Fibroblast of mammary gland (primary cell): ENCODE results near the gene MRPS6.

Experiments
- DNase-seq: peaks from one replicate; pipeline ENCODE4 v3.0.0-alpha.2; 2010; ENCODE audit warnings: low read depth
- H3K4me3 ChIP-seq: 2 replicates; pipeline ENCODE4 v1.5.1; 2011; ENCODE audit warnings: low read depth, mild to moderate bottlenecking, low read length, moderate library complexity; ENCODE audit not compliant: control insufficient read depth
- CTCF ChIP-seq: conservative IDR thresholded peaks from 2 replicates; pipeline ENCODE4 v1.5.1; 2011; ENCODE audit warnings: low read depth, low read length, inconsistent platforms; ENCODE audit not compliant: control insufficient read depth, insufficient read depth

MRPS6 gene

GRCh38 chr21:34185026-34185750 is 111.8 kb downstream of the MRPS6 start:
- TF ChIP-seq CTCF = no peak
- DNase-seq = no peak

DNA sequence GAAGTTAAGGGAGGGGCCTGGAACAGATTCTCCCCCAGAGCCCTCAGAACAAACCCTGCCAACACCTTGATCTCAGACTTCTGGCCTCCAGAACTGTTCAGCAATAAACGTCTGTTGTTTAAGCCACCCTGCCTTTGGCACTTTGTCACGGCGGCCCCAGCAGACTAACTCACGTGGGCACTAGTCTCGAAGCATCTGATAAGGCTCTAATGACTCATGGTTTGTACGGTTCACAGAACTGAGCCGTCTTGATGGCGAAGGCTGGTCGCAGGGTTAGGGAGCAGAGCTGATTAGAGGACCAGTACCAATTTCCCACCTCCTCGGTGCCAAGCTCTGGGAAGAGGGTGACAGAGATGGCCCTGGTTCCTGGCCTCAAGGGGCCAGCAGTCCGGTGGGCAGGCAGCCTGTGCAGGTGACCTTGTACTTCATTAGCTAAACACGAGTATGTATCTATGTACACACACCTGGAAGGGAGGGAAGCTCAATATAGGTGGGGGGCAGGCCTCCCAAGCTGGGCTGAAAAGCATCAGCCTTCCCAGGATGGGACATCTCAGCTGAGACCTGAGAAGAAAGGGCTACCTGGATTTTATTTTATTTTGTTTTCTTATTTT is 112.8 kb downstream of the MRPS6 start:
- no peak overlapping the region for H3K4me3 ChIP-seq
- TF ChIP-seq CTCF = no peak
- no peak for DNase-seq

More at GRCh38 chr21:34185026-34185750, 111.8 kb downstream of the MRPS6 start:
- H3K4me3 ChIP-seq = no peak overlapping the region

- peak; percentile 90 for DNase-seq
- no peak overlapping the region for H3K4me3 ChIP-seq
- no peak for TF ChIP-seq CTCF
These were observed 114.6 kb downstream of the MRPS6 start for GRCh38 chr21:34187935-34188334.

GRCh38 chr21:34189506-34189905 is 116.1 kb downstream of the MRPS6 start:
- no peak for DNase-seq
- no peak overlapping the region for H3K4me3 ChIP-seq
- no peak for TF ChIP-seq CTCF

- DNase-seq = no peak
- TF ChIP-seq CTCF = no peak
- no peak overlapping the region for H3K4me3 ChIP-seq
These were observed 117.4 kb downstream of the MRPS6 start for GRCh38 chr21:34190576-34191321.

DNA sequence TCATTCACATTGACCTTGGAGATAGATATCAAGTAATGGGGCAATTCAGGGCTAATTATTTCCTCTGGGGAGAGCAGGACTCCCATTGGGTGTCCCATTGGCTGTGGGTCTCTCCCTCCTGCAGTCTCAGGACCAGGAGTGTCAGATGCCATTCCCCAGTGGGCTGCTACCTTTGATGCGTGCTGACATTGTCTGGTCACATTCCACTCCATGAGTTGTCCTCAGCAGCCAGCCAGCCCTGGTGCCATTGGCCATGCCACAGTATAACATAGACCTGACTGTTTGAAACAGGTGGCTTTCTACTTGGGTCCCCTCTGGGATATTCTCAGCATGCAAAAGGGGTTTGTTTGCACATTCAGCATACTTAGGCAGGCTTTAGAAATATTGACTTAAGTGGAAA is 118.5 kb downstream of the MRPS6 start:
- no peak for DNase-seq
- H3K4me3 ChIP-seq = no peak overlapping the region
- TF ChIP-seq CTCF = no peak
